Pons (tissue), 1 donor: Measurements from ENCODE around the gene RPTN.

Experiments
- DNase-seq: peaks from one replicate; pipeline ENCODE4 v3.0.0-alpha.2; 2016; ENCODE audit warnings: low spot score

RPTN gene

GRCh38 chr1:152111515-152111968 lies 47.5 kb downstream of the RPTN start:
- DNase-seq: no peak

GRCh38 chr1:152110860-152111514 lies 48.0 kb downstream of the RPTN start:
- no peak for DNase-seq

- no peak for DNase-seq
These were observed 48.6 kb downstream of the RPTN start for GRCh38 chr1:152110365-152110859.

- no peak for DNase-seq
These were observed 49.1 kb downstream of the RPTN start for GRCh38 chr1:152109998-152110294.

- no peak for DNase-seq
These were observed 49.6 kb downstream of the RPTN start for GRCh38 chr1:152109231-152109997.

GRCh38 chr1:152108882-152109222 lies 50.2 kb downstream of the RPTN start:
- DNase-seq: no peak

GRCh38 chr1:152107984-152108881 lies 50.8 kb downstream of the RPTN start:
- no peak for DNase-seq

- DNase-seq: no peak
These were observed 51.7 kb downstream of the RPTN start for GRCh38 chr1:152107031-152107983.

- DNase-seq: no peak
These were observed 54.2 kb downstream of the RPTN start for GRCh38 chr1:152104854-152105253.
